Measurements from ENCODE around the gene HECW1. TPM values are rescaled to one million over a fixed set of nuclear protein-coding genes. Genes with fewer than 3 reads are reported as not detected.

HECW1 gene
- total RNA-seq, 4 donors from 2014 or later, result 0.06 to 0.99 (median 0.27) TPM

- intact Hi-C loops (cut with DNase I), result no loop called here
- Histone ChIP-seq H3K27me3 (peaks cover 0 to 12% (median 0%) of the 10 kb centered on the region in 4 donors), H3K9me3 (no peaks in the 10 kb centered on the region), H3K4me1 (no peaks in the 10 kb centered on the region), H3K36me3 (no peaks in the 10 kb centered on the region), H3K4me3 (no peak overlapping the region), H3K27ac (replicated peaks in 1 of 4) (no peak overlapping the region)
- TF ChIP-seq EP300 (IDR thresholded peaks at IDR 0.05) (no peak), POLR2A (IDR thresholded peaks at IDR 0.05; ENCODE audit: low read depth) (no peak), CTCF (IDR thresholded peaks at IDR 0.05) (no peak), POLR2AphosphoS5 (IDR thresholded peaks at IDR 0.05) (no peak)
- 89% methylated on average over 7 of the region's 7 CpGs for WGBS
- no peak for DNase-seq (ENCODE audit: extremely low spot score)
Measured at GRCh38 chr7:43192806-43193460, 80.5 kb downstream of the HECW1 start.

GRCh38 chr7:43193893-43194292 lies 81.4 kb downstream of the HECW1 start:
- 77% methylated on average over 2 of the region's 2 CpGs for WGBS
- no peak for TF ChIP-seq POLR2A (IDR thresholded peaks at IDR 0.05; ENCODE audit: low read depth)
- TF ChIP-seq EP300 (IDR thresholded peaks at IDR 0.05), result no peak
- TF ChIP-seq CTCF (IDR thresholded peaks at IDR 0.05), result no peak
- no peak for TF ChIP-seq POLR2AphosphoS5 (IDR thresholded peaks at IDR 0.05)
- peaks cover 0 to 19% (median 0%) of the 10 kb centered on the region in 4 donors for H3K27me3 ChIP-seq
- H3K4me1 ChIP-seq, result no peaks in the 10 kb centered on the region
- H3K36me3 ChIP-seq, result no peaks in the 10 kb centered on the region
- no peak overlapping the region for H3K27ac ChIP-seq (replicated peaks in 1 of 4)
- no peaks in the 10 kb centered on the region for H3K9me3 ChIP-seq
- intact Hi-C loops (cut with DNase I), result no loop called here
- DNase-seq (ENCODE audit: extremely low spot score), result no peak
- no peak overlapping the region for H3K4me3 ChIP-seq

DNA sequence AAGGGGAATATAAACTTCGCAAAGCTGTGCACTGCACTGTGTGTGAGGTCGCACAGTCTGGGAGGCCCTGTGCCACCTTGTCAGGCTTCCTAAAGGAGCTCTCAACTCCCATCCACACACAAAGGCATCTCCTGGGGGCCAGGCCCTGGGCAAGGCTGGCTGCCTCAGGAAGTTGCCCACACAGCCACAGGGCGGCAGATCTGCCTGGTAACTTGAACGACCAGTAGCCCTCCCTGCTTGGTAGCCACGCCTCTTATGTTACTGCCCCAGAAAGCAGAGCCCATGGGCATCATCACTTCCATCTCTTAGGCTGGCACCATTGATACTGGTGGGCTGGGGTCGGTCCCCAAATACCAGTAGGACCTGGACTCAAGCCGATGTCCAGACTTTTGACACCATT lies 82.8 kb downstream of the HECW1 start:
- no peaks in the 10 kb centered on the region for H3K36me3 ChIP-seq
- DNase-seq (ENCODE audit: extremely low spot score), result no peak
- no peaks in the 10 kb centered on the region for H3K9me3 ChIP-seq
- 91% methylated on average over 7 of the region's 7 CpGs for WGBS
- H3K27me3 ChIP-seq, result peaks cover 0 to 30% (median 0%) of the 10 kb centered on the region in 4 donors
- intact Hi-C loops (cut with DNase I), result no loop called here
- H3K4me1 ChIP-seq, result no peaks in the 10 kb centered on the region
- H3K27ac ChIP-seq (replicated peaks in 1 of 4), result no peak overlapping the region
- no peak overlapping the region for H3K4me3 ChIP-seq
- no peak for TF ChIP-seq POLR2AphosphoS5 (IDR thresholded peaks at IDR 0.05)
- TF ChIP-seq POLR2A (IDR thresholded peaks at IDR 0.05; ENCODE audit: low read depth), result no peak
- no peak for TF ChIP-seq EP300 (IDR thresholded peaks at IDR 0.05)
- no peak for TF ChIP-seq CTCF (IDR thresholded peaks at IDR 0.05)

DNA sequence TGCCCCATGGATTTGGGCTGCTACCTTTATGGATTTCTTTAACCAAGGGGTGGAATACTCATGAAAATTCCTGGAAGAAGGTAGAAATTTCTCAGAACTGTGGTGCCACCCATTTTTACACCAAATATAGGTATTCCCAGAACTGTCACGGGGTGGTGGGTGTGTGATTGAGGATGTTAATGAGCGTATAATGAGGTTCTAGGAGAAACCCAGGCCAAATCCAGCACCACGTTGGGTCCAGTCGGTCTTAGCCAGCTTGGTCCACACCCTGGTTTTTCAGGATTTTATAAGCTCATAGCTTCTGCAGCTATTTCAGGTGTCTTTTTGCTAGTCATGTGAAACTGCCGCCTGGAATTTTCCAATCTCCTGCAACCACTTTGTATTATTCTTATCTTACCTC lies 83.3 kb downstream of the HECW1 start:
- intact Hi-C loops (cut with DNase I), result no loop called here
- no peaks in the 10 kb centered on the region for H3K36me3 ChIP-seq
- no peak overlapping the region for H3K4me3 ChIP-seq
- no peaks in the 10 kb centered on the region for H3K9me3 ChIP-seq
- WGBS, result 89% methylated on average over 5 of the region's 5 CpGs
- TF ChIP-seq POLR2AphosphoS5 (IDR thresholded peaks at IDR 0.05), result no peak
- TF ChIP-seq CTCF (IDR thresholded peaks at IDR 0.05), result no peak
- TF ChIP-seq POLR2A (IDR thresholded peaks at IDR 0.05; ENCODE audit: low read depth), result no peak
- no peak for TF ChIP-seq EP300 (IDR thresholded peaks at IDR 0.05)
- H3K4me1 ChIP-seq, result no peaks in the 10 kb centered on the region
- DNase-seq (ENCODE audit: extremely low spot score), result no peak
- H3K27me3 ChIP-seq, result peaks cover 0 to 35% (median 0%) of the 10 kb centered on the region in 4 donors
- H3K27ac ChIP-seq (replicated peaks in 1 of 4), result no peak overlapping the region

DNA sequence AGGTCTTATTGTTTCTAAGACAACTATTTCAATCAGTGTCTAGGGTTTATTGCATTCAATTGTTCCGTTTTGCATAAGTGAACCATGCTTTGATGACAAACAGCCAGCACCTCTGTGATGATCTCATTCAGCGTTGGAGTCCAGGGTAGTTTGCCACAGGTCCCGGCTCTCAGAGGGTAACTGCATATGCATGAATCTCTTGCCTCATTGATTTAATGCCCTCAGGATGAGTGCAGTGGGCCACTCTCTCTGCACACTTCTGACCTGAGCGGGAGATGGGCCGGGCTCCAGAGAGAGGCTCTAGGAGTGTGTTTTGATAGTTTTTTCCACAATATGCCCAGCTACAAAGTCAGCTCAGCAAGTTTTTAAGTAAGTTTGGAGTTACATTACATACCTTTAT lies 83.9 kb downstream of the HECW1 start:
- 67% methylated on average over 5 of the region's 5 CpGs for WGBS
- TF ChIP-seq POLR2A (IDR thresholded peaks at IDR 0.05; ENCODE audit: low read depth), result no peak
- TF ChIP-seq POLR2AphosphoS5 (IDR thresholded peaks at IDR 0.05), result no peak
- TF ChIP-seq EP300 (IDR thresholded peaks at IDR 0.05), result no peak
- TF ChIP-seq CTCF (IDR thresholded peaks at IDR 0.05), result no peak
- H3K27me3 ChIP-seq, result peaks cover 0 to 41% (median 1%) of the 10 kb centered on the region in 4 donors
- no peaks in the 10 kb centered on the region for H3K9me3 ChIP-seq
- no peaks in the 10 kb centered on the region for H3K36me3 ChIP-seq
- H3K4me3 ChIP-seq, result no peak overlapping the region
- H3K27ac ChIP-seq (replicated peaks in 1 of 4), result no peak overlapping the region
- DNase-seq (ENCODE audit: extremely low spot score), result no peak
- H3K4me1 ChIP-seq, result no peaks in the 10 kb centered on the region
- intact Hi-C loops (cut with DNase I), result no loop called here

Data from esophagus muscularis mucosa (tissue), 4 donors.